Neural cell (in vitro differentiated cells): Measurements from ENCODE around the gene LRRC14B. TPM values are rescaled to one million over a fixed set of nuclear protein-coding genes. Genes with fewer than 3 reads are reported as not detected.

ENCODE experiments used
- H2AFZ ChIP-seq: fragments of 200-600, 300-800 bp; sonication (generic), shearing (Covaris generic); 2 replicates; pipeline ENCODE4 v1.6.0; 2014; ENCODE audit warnings: low read depth, mild to moderate bottlenecking, antibody characterized with exemption, low read length, moderate library complexity
- H3F3A ChIP-seq: fragments of 200-600 bp; shearing (Covaris generic); 2 replicates; pipeline ENCODE4 v1.6.1; 2016; ENCODE audit warnings: mild to moderate bottlenecking, moderate library complexity, mixed read lengths, antibody characterized with exemption, low read length; ENCODE audit not compliant: insufficient read depth, poor library complexity, severe bottlenecking
- H3K27ac ChIP-seq: fragments of 200-600, 300-800 bp; sonication (generic), shearing (Covaris generic); 2 replicates; pipeline ENCODE4 v1.5.1; 2014; ENCODE audit warnings: mild to moderate bottlenecking, low read length, moderate library complexity
- H3K27me3 ChIP-seq: fragments of 300-800, 200-600 bp; sonication (generic), shearing (Covaris generic); 2 replicates; pipeline ENCODE4 v1.6.0; 2014; ENCODE audit warnings: mild to moderate bottlenecking, low read depth, low read length, moderate library complexity; ENCODE audit not compliant: insufficient read depth
- H3K36me3 ChIP-seq: fragments of 300-800, 200-600 bp; sonication (generic), shearing (Covaris generic); 2 replicates; pipeline ENCODE4 v1.5.1; 2014; ENCODE audit warnings: mild to moderate bottlenecking, antibody characterized with exemption, low read length, moderate library complexity; ENCODE audit not compliant: insufficient read depth
- H3K4me2 ChIP-seq: fragments of 300-800, 200-600 bp; sonication (generic), shearing (Covaris generic); 2 replicates; pipeline ENCODE4 v1.6.0; 2014; ENCODE audit warnings: mild to moderate bottlenecking, low read length
- H3K4me3 ChIP-seq: fragments of 300-800, 200-600 bp; sonication (generic), shearing (Covaris generic); 2 replicates; pipeline ENCODE4 v1.5.1; 2014; ENCODE audit warnings: mild to moderate bottlenecking, low read length, moderate library complexity
- H3K79me2 ChIP-seq: fragments of 200-600 bp; shearing (Covaris generic); replicated peaks from 2 replicates; pipeline ENCODE4 v1.6.0; 2014; ENCODE audit warnings: mild to moderate bottlenecking, low read length, moderate library complexity; ENCODE audit not compliant: insufficient read depth
- H3K9ac ChIP-seq: fragments of 300-800, 200-600 bp; sonication (generic), shearing (Covaris generic); 2 replicates; pipeline ENCODE4 v1.6.1; 2016; ENCODE audit warnings: mild to moderate bottlenecking, low read length, mixed read lengths
- H3K9me2 ChIP-seq: fragments of 200-600 bp; shearing (Covaris generic); 2 replicates; pipeline ENCODE4 v1.6.1; 2016; ENCODE audit warnings: mild to moderate bottlenecking, low read length, mixed read lengths; ENCODE audit not compliant: insufficient read depth
- H3K9me3 ChIP-seq: fragments of 200-600, 300-800 bp; sonication (generic), shearing (Covaris generic); 2 replicates; pipeline ENCODE4 v1.6.1; 2016; ENCODE audit warnings: mild to moderate bottlenecking, mixed run types, low read length, moderate library complexity, mixed read lengths
- H4K20me1 ChIP-seq: fragments of 200-600 bp; shearing (Covaris generic); 2 replicates; pipeline ENCODE4 v1.6.1; 2016; ENCODE audit warnings: mild to moderate bottlenecking, mixed run types; ENCODE audit not compliant: insufficient read depth
- CTCF ChIP-seq: fragments of 450-650 bp; IDR thresholded peaks from 2 replicates; pipeline ENCODE4 v1.5.1; 2014; ENCODE audit warnings: antibody characterized with exemption, mild to moderate bottlenecking, moderate library complexity; ENCODE audit not compliant: poor library complexity, severe bottlenecking
- EP300 ChIP-seq: fragments of 450-650 bp; conservative IDR thresholded peaks from 2 replicates; pipeline ENCODE4 v1.6.1; 2014; ENCODE audit warnings: antibody characterized with exemption, mild to moderate bottlenecking, moderate library complexity; ENCODE audit not compliant: poor library complexity, severe bottlenecking
- EZH2 ChIP-seq: fragments of 200-600, 300-800 bp; shearing (Covaris generic), sonication (generic); IDR thresholded peaks from 2 replicates; pipeline ENCODE4 v1.6.1; 2014; ENCODE audit warnings: antibody characterized with exemption, low read length, borderline replicate concordance, mild to moderate bottlenecking; ENCODE audit not compliant: insufficient read depth, poor library complexity, severe bottlenecking
- MXI1 ChIP-seq: fragments of 450-650 bp; conservative IDR thresholded peaks from 2 replicates; pipeline ENCODE4 v1.6.1; 2014; ENCODE audit warnings: antibody characterized with exemption, mild to moderate bottlenecking; ENCODE audit not compliant: poor library complexity, severe bottlenecking
- POLR2AphosphoS5 ChIP-seq: IDR thresholded peaks from 2 replicates; pipeline ENCODE4 v1.6.1; 2012
- RAD21 ChIP-seq: fragments of 450-650 bp; conservative IDR thresholded peaks from 2 replicates; pipeline ENCODE4 v1.6.1; 2014; ENCODE audit warnings: antibody characterized with exemption, mild to moderate bottlenecking, moderate library complexity
- REST ChIP-seq: IDR thresholded peaks from 2 replicates; pipeline ENCODE4 v1.6.1; 2012; ENCODE audit warnings: borderline replicate concordance
- SMC3 ChIP-seq: fragments of 450-650 bp; conservative IDR thresholded peaks from 2 replicates; pipeline ENCODE4 v1.6.1; 2014; ENCODE audit warnings: antibody characterized with exemption, mild to moderate bottlenecking, moderate library complexity; ENCODE audit not compliant: poor library complexity
- TAF1 ChIP-seq: IDR thresholded peaks from 2 replicates; pipeline ENCODE4 v1.6.1; 2012; ENCODE audit warnings: low read depth
- polyA plus RNA-seq: library from polyadenylated mRNA; depleted of rRNA; stranded (reverse); fragments of >200 nt; gene quantifications from 2 replicates; pipeline ENCODE4 v1.2.3, GENCODE V29; 2014

The LRRC14B gene
- polyA plus RNA-seq, 1 donor from 2014 or later = not detected

- Histone ChIP-seq H3K9me3 (no peaks in the 10 kb centered on the region), H3K9me2 (no peaks in the 10 kb centered on the region), H3K27ac (no peak overlapping the region), H4K20me1 (no peaks in the 10 kb centered on the region), H3K4me2 (no peak overlapping the region), H3K4me3 (no peak overlapping the region), H3K79me2 (no peaks in the 10 kb centered on the region), H3K36me3 (no peaks in the 10 kb centered on the region), H3K9ac (no peak overlapping the region), H3F3A (no peaks in the 10 kb centered on the region), H3K27me3 (no peaks in the 10 kb centered on the region), H2AFZ (no peak overlapping the region)
- no peak for TF ChIP-seq REST
- TF ChIP-seq MXI1 = no peak
- no peak for TF ChIP-seq RAD21
- TF ChIP-seq EZH2 = no peak
- TF ChIP-seq CTCF = no peak
- TF ChIP-seq TAF1 = no peak
- TF ChIP-seq POLR2AphosphoS5 = no peak
- no peak for TF ChIP-seq EP300
- no peak for TF ChIP-seq SMC3
These were observed 5.9 kb upstream of the LRRC14B start for GRCh38 chr5:185095-186070.

- H3K9ac ChIP-seq = no peak overlapping the region
- no peaks in the 10 kb centered on the region for H3K79me2 ChIP-seq
- H3K9me3 ChIP-seq = no peaks in the 10 kb centered on the region
- H3K36me3 ChIP-seq = no peaks in the 10 kb centered on the region
- H4K20me1 ChIP-seq = no peaks in the 10 kb centered on the region
- no peaks in the 10 kb centered on the region for H3K9me2 ChIP-seq
- H2AFZ ChIP-seq = no peak overlapping the region
- H3K27me3 ChIP-seq = no peaks in the 10 kb centered on the region
- H3K4me3 ChIP-seq = no peak overlapping the region
- no peaks in the 10 kb centered on the region for H3F3A ChIP-seq
- H3K4me2 ChIP-seq = no peak overlapping the region
- no peak for TF ChIP-seq RAD21
- no peak for TF ChIP-seq REST
- no peak for TF ChIP-seq CTCF
- TF ChIP-seq MXI1 = no peak
- TF ChIP-seq SMC3 = no peak
- TF ChIP-seq EZH2 = no peak
- no peak for TF ChIP-seq EP300
- no peak for TF ChIP-seq POLR2AphosphoS5
- TF ChIP-seq TAF1 = no peak
- H3K27ac ChIP-seq = no peak overlapping the region
These were observed 4.9 kb upstream of the LRRC14B start for GRCh38 chr5:186091-187041.
